Activated CD8-positive, alpha-beta T cell treated with anti-CD3 and anti-CD28 coated beads for 36 hours (primary cell): ENCODE data around the gene SLC17A2. TPM values are rescaled to one million over a fixed set of nuclear protein-coding genes. Genes with fewer than 3 reads are reported as not detected.

Experiments
- ATAC-seq: fragments of 200-7000 bp; cut with Tn5 transposase; one replicate; pipeline ENCODE4 v1.10.0; 2021; ENCODE audit warnings: mild to moderate bottlenecking, moderate library complexity
- CTCF ChIA-PET: fragments of 350-600 bp; sonication (Branson Sonifier 250); formaldehyde crosslinking; loops from one replicate; lab custom pipeline; 2021; ENCODE audit warnings: antibody characterized with exemption; lab: Charles Lee
- POLR2A ChIA-PET: fragments of 350-600 bp; sonication (Branson Sonifier 250); formaldehyde crosslinking; loops from one replicate; lab custom pipeline; 2021; ENCODE audit warnings: antibody characterized with exemption; lab: Charles Lee
- DNase-seq: peaks from one replicate; pipeline ENCODE4 v3.0.0-alpha.2; 2020
- H3K27ac Mint-ChIP-seq: one replicate; pipeline ENCODE4 v1.8.0; 2021; ENCODE audit warnings: mild to moderate bottlenecking, mixed read lengths
- H3K27me3 Mint-ChIP-seq: one replicate; pipeline ENCODE4 v1.8.0; 2021; ENCODE audit warnings: mixed read lengths
- H3K36me3 Mint-ChIP-seq: one replicate; pipeline ENCODE4 v1.8.0; 2021; ENCODE audit warnings: low read depth, mixed read lengths
- H3K4me1 Mint-ChIP-seq: one replicate; pipeline ENCODE4 v1.8.0; 2021; ENCODE audit warnings: low read depth, mixed read lengths
- H3K4me3 Mint-ChIP-seq: one replicate; pipeline ENCODE4 v1.8.0; 2021; ENCODE audit warnings: mild to moderate bottlenecking, moderate library complexity, mixed read lengths
- H3K9me3 Mint-ChIP-seq: one replicate; pipeline ENCODE4 v1.8.0; 2021; ENCODE audit warnings: mixed read lengths
- intact Hi-C: fragments of 100-400 bp; cut with micrococcal nuclease; formaldehyde crosslinking; loops from one replicate; pipeline ENCODE4 v1.10.0; 2022
- total RNA-seq, 2 experiments: library from RNA; stranded (reverse); gene quantifications; one replicate each; pipeline ENCODE4 v1.2.3, GENCODE V29; 2021
- TF ChIP-seq, protein P1 (sequence below): fragments of 200-600 bp; IDR thresholded peaks from one replicate; pipeline ENCODE4 v1.8.0; 2022; ENCODE audit warnings: antibody characterized with exemption, mild to moderate bottlenecking

The SLC17A2 gene
- total RNA-seq, 2 experiments from 2014 or later: not detected

DNA sequence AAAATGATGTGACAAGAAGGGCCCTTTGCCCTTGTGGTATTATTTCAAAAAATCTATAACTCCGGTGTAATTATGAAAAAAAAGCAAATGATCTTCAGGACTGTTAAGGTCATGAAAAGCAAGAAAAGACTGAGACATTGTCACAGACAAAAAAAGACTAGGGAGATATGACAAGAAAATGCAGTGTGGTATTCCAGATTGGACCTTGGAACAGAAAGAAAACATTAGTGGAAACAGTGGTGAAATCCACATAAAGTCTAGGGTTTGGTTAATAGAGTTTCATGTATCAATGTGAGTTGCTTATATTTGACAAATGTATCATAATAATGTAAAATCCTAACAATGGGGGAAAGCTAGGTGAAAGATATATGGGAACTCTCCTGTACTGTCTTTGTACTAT is 29.6 kb downstream of the SLC17A2 start:
- H3K4me3 Mint-ChIP-seq: no peak overlapping the region
- H3K27ac Mint-ChIP-seq: no peak overlapping the region
- peaks cover 5% of the 10 kb centered on the region for H3K27me3 Mint-ChIP-seq
- TF ChIP-seq, protein P1, sequence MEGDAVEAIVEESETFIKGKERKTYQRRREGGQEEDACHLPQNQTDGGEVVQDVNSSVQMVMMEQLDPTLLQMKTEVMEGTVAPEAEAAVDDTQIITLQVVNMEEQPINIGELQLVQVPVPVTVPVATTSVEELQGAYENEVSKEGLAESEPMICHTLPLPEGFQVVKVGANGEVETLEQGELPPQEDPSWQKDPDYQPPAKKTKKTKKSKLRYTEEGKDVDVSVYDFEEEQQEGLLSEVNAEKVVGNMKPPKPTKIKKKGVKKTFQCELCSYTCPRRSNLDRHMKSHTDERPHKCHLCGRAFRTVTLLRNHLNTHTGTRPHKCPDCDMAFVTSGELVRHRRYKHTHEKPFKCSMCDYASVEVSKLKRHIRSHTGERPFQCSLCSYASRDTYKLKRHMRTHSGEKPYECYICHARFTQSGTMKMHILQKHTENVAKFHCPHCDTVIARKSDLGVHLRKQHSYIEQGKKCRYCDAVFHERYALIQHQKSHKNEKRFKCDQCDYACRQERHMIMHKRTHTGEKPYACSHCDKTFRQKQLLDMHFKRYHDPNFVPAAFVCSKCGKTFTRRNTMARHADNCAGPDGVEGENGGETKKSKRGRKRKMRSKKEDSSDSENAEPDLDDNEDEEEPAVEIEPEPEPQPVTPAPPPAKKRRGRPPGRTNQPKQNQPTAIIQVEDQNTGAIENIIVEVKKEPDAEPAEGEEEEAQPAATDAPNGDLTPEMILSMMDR: no peak
- peaks cover 2% of the 10 kb centered on the region for H3K4me1 Mint-ChIP-seq
- H3K9me3 Mint-ChIP-seq: no peaks in the 10 kb centered on the region
- ATAC-seq: no peak
- intact Hi-C loops: no loop called here
- ChIA-PET POLR2A (no interaction called here), CTCF (interaction anchor here (3.1 kb wide), 1 partner anchor 19 kb away, joined by 15 read pairs; no protein-coding TSS in a partner anchor)
- no peaks in the 10 kb centered on the region for H3K36me3 Mint-ChIP-seq
- DNase-seq: no peak

DNA sequence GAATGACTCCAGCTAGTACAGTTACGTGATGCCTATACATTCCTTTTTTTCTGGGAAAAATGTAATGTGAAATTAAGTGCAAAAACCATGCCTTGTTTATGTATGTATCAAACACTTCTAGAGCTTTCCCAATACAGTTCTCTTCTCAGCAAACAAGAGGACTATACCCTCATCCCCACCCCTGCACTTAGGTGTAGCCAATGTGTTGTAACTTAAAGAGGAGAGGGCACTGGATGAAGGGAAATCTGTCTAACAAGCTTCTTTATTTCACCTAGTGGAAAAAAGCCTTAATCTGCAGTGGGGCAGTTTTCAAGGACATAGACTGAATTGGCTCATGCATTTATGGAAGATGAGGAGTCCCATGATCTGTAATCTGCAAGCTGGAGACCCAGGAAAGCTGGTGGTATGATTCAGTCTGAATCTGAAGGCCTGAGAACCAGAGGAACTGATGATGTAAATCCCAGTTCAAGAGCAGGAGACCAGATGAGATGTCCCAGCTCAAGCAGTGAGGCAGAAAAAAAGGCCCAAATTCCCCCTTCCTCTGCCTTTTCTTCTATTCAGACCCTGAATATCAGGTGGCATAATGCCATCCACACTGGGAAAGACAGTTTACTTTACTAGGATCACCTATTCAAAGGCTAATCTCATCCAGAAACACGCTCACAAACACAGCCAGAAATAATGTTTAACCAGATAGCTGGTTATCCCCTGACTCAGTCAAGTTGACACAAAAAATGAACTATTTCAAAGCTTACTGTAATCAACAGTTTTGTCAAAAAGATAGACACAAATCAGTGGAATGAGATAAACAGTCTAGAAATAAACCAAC is 30.7 kb downstream of the SLC17A2 start:
- ChIA-PET POLR2A (no interaction called here), CTCF (interaction anchor here (1.2 to 3.1 kb wide), 4 partner anchors 18 to 111 kb away, joined by 3 to 15 read pairs (median 8); no protein-coding TSS in a partner anchor)
- TF ChIP-seq, protein P1: no peak
- no peak overlapping the region for H3K27ac Mint-ChIP-seq
- no peaks in the 10 kb centered on the region for H3K9me3 Mint-ChIP-seq
- DNase-seq: no peak
- no peaks in the 10 kb centered on the region for H3K36me3 Mint-ChIP-seq
- no peak overlapping the region for H3K4me3 Mint-ChIP-seq
- intact Hi-C loops: no loop called here
- peaks cover 2% of the 10 kb centered on the region for H3K4me1 Mint-ChIP-seq
- ATAC-seq: no peak
- peaks cover 5% of the 10 kb centered on the region for H3K27me3 Mint-ChIP-seq

DNA sequence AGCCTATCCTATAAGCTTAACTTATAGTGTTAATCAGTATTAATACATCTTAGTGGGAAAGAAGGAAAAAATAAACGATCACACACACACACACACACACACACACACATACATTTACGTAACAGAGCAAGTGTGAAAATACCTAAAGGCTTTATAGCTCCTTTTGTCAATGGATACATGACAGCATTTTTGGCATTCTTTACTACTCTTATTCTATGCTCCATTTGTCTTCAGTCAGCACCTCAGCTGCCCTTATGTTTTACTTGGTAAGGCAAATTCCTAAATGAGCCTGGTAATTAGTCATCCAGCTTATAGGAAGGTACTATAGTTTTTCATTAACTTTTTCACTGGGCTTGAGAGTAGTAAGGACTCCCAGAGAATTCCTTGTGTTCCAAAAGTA is 31.4 kb downstream of the SLC17A2 start:
- no peak for ATAC-seq
- no peaks in the 10 kb centered on the region for H3K36me3 Mint-ChIP-seq
- CTCF ChIA-PET: interaction anchor here (0.7 to 3.1 kb wide), 3 partner anchors 17 to 93 kb away, joined by 3 to 15 read pairs (median 10); no protein-coding TSS in a partner anchor
- H3K4me1 Mint-ChIP-seq: peaks cover 2% of the 10 kb centered on the region
- H3K4me3 Mint-ChIP-seq: no peak overlapping the region
- no peak overlapping the region for H3K27ac Mint-ChIP-seq
- no peaks in the 10 kb centered on the region for H3K9me3 Mint-ChIP-seq
- intact Hi-C loops: no loop called here
- no peak for DNase-seq
- H3K27me3 Mint-ChIP-seq: peaks cover 5% of the 10 kb centered on the region
- TF ChIP-seq, protein P1: no peak
- POLR2A ChIA-PET: interaction anchor here (0.9 kb wide), 1 partner anchor 10 kb away, joined by 4 read pairs; no protein-coding TSS in a partner anchor

DNA sequence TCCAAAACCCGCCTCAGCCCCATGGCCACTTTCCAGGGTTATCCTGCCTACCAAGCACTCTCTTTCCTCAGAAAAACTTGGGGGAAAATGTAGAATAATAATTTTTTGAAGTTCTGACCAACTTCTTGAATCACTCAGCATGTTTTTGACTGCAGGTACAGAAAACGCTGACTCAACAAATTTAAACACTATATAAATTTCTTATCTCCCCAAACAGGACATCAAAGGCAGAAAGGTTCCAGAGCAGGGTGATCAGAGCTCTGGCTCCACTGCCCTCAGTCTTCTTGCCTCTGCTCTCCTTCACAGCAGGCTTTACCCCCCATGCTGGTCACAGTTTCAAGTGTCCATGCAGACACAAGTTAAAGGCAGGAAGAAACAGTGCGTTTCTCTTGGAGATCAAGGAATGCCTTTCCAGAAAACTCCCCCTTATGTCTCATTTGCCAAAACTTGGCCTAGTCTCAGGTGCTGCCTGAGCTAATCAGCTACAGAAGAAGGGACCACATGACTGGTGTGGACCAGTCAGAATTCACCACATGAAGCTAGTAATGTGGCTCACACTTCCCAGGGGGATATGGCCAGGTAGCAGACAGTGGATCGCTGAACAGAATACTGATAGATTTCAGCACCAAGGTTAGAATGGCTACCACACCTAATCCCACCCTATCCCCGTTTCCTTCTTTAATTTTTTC is 32.1 kb downstream of the SLC17A2 start:
- Mint-ChIP-seq H3K4me1 (peaks cover 2% of the 10 kb centered on the region), H3K36me3 (no peaks in the 10 kb centered on the region), H3K4me3 (no peak overlapping the region), H3K9me3 (no peaks in the 10 kb centered on the region), H3K27ac (no peak overlapping the region), H3K27me3 (peaks cover 5% of the 10 kb centered on the region)
- DNase-seq (no peak), ATAC-seq (no peak)
- intact Hi-C loops: no loop called here
- ChIA-PET CTCF (interaction anchor here (0.7 to 3.1 kb wide), 3 partner anchors 16 to 94 kb away, joined by 3 to 15 read pairs (median 10); no protein-coding TSS in a partner anchor), POLR2A (interaction anchor here (0.9 kb wide), 1 partner anchor 9 kb away, joined by 4 read pairs; no protein-coding TSS in a partner anchor)
- TF ChIP-seq, protein P1: no peak
